HG03571 (cell line): ENCODE measurements around the gene NDUFB7.
"Not testable (repeated sequence)": the region's sequence is repeated elsewhere in the genome, so short reads cannot be mapped to it uniquely, and the experiment has no call there.

Experiments
- ATAC-seq: cut with Tn5 transposase; IDR thresholded peaks from one replicate; pipeline ENCODE4 v1.9.1; 2021; ENCODE audit not compliant: unreplicated experiment

Gene NDUFB7

DNA sequence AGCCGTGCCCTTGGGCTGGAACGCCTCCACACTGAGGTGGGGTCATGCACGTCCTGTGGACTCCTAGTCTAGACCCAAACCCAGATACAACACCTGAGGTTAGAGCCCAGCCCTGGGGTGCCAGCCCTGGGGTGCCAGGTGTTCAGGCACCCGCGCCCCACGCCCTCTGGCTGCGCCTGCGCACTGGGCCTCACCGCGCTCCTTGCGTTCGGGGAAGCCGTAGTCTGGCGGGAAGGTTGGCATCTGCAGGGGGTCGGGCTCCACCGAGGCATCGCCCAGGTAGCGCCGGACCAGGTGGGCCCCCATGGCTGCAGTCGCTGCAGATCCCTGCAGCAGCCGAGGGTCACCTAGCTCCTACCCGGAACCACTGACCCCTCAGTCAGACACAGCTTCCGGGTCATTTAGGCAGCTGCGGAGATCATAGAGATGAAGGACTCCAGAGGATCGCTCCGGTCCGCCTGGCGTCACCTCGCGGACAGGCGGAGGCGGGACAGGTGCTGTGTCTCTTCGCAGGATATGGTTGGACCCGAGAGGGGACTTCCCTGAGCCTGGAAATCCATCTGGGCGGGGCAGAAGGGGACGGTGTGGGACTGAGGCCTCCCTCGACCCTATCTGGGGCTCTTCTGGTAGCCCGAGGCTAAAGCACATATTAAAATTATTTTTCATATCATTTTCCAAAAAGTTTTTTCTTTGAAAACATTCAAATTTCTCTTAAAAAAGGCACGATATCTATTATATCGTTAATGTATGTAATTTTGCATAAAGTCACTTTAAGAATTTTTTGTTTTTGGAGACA is at the start of gene NDUFB7:
Gene NDUFB7, minus strand, starts transcription at position 372 of the 796 bp plus-strand sequence. Its CDS starts 66 bp downstream, at position 306.
- peak; percentile 85 for ATAC-seq

DNA sequence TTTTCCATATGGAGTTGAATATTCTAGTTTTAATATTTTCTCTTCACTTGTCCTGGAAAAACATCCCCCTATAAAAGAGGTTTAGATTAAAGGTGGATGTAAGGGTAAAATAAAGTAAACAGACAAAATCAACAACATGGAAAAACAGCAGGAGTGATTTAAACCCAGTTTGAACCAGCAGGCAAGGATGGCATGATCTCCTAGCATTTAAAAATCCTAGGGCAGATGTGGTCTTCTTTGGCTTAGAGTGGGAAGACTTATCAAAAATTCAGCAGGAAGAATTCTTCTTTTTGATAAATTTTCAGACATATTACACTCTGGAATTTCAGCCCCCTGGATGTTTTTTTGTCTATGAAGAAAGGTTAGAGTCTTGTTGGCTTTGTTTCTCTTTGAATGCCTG is 47.5 kb upstream of the NDUFB7 start:
- ATAC-seq: no peak

DNA sequence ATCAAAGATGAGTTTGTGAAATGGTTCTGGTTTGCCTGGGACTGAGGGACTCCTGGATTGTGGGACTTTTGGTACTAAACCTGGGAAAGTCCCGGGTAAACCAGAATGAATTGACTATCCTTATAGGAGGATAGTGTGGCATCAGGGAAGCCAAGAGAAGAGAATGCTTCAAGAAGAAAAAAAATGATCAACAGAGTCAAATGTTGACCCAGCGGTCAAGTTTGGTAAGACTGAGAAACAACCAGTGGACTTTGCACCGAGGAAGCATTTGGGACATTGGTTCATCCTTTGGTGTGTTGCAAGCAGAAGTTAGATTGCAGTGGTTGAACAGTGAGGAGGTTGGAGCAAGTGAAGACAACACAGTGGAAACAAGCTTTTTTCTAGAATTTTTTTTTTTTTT is 44.5 kb upstream of the NDUFB7 start:
- ATAC-seq: no peak

DNA sequence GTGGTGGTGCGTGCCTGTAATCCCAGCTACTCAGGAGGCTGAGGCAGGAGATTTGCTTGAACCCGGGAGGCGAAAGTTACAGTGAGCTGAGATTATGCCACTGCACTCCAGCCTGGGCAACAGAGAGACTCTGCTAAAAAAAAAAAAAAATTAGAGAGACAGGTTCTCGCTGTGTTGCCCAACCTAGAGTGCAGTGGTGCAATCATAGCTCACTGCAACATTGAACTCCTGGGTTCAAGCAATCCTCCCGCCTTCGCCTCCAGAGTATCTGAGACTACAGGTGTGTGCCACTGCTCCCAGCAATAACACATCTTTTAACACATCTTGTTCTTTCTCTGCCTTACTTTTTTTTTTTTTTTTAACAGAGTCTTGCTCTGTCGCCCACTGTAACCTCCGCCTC is 43.8 kb upstream of the NDUFB7 start:
- no peak for ATAC-seq

DNA sequence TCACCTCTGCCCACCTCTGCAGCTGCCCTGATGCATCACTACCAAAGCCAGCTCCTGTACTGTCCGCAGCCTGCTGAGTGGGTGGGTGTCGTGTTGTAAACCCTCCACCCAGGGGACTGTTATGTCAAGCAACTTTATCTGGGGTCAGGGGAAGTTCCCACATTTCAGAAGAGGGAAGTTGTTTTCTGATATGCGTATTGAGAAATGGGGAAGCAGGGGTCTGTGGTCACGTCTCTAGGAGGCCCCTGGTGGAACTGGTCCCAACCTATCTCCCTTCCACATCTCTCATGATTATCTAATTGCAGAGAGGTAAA is 42.2 kb upstream of the NDUFB7 start:
- ATAC-seq: no peak

DNA sequence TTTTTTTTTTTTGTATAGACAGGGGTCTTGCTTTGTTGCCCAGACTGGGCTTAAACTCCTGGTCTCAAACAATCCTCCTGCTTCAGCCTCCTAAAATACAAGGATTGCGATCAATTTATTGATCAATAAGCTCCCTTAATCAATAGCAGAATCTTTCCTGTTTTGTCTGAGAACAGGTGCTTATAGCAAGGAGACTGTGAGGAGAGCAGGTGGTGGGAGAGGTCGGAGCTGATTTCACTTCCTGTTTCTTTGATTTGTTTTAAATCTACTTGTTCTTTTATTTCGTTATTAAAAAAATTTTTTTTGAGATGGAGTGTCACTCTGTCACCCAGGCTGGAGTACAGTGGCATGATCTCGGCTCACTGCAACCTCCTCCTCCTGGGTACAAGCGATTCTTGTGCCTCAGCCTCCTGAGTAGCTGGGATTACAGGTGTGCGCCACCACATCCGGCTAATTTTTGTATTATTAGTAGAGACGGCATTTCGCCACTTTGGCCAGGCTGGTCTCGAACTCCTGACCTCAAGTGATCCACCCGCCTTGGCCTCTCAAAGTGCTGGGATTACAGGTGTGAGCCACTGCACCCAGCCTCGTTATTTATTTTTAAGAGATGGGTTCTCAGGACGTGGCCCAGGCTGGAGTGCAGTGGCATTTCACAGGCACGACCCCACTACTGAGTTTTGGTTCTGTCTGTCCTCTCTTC is 41.7 kb upstream of the NDUFB7 start:
- ATAC-seq: not testable (repeated sequence)

DNA sequence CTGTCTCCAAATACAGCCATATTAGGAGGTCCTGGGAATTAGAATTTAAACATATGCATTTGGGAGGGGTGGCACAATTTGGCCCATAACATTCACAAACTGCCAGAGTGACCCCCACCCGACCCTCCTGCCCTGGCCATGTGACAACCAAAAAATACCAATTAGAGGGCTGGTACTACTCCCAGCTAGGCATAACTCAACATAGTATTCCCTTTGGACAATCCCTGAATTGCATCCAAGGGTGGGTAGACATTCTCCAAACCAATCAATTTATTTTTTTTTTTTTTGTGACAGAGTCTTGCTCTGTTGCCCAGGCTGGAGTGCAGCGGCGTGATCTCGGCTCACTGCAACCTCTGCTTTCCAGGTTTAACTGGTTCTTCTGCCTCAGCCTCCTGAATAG is 40.8 kb upstream of the NDUFB7 start:
- no peak for ATAC-seq

DNA sequence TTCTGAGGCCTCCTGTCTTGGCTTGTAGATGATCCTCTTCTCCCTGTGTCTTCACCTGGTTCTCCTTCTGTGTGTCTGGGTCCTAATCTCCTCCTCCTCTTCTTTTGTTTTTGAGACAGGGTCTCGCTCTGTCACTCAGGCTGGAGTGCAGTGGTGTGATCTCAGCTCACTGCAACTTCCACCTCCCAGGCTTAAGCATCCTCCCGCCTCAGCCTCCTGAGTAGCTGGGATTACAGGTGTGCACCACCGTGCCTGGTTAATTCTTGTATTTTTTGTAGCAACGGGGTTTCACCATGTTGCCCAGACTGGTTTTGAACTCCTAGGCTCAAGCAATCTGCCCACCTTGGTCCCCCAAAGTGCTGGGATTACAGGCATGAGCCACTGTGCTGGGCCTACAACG is 40.4 kb upstream of the NDUFB7 start:
- ATAC-seq: not testable (repeated sequence)

DNA sequence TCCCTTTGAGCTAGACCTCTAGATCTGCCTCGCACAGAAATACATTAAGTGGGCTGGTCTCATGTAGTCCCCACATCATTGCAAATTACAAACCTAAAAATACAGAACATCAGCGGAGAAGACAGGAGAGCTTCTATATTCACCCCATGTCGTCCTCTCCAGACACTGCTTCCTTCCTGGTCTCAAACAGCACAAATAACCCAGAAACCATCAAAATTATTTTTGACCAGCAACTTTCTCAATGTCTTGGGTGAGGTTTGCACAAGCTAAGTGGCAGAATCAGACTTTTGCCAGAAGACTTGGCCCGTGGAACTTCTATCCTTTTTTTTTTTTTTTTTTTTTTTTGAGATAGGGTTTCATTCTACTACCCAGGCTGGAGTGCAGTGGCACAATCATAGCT is 39.2 kb upstream of the NDUFB7 start:
- no peak for ATAC-seq

DNA sequence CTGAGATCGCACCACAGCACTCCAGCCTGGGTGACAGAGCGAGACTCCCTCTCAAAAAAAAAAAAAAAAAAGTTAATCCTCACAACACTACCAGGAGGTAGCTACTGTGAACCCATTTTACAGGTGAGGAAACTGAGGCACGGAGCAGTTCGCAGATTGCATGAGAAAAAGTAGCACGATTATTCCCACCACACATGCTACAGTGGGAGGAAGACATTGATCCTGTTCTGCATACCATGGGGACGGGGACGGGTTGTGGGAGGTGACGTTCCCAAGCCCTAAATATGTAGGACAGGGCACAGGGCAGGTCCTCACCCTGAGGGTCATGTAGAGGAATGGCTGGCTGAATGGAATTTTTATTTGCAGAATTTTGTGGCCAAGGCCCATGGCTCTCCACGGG is 34.8 kb upstream of the NDUFB7 start:
- ATAC-seq: no peak

DNA sequence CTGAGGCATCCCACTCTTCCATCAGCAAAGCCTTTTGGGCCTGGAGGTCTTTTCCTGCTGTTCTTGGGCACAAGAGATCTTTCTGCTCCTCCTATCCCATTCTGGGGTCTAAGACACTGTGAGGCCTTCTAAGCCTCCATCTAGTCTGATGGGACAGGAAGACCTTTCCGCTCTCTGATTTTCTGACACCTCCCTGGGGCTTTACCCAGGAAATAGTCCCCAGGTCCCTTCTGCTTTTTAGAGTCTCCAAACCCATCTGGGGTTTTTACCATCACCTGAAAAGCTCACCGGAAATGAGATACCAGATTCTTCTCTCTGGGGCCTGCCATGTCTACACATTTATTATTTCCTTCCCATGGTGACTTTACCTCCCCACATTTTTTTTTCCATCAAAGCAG is 32.1 kb upstream of the NDUFB7 start:
- peak; percentile 71 for ATAC-seq

DNA sequence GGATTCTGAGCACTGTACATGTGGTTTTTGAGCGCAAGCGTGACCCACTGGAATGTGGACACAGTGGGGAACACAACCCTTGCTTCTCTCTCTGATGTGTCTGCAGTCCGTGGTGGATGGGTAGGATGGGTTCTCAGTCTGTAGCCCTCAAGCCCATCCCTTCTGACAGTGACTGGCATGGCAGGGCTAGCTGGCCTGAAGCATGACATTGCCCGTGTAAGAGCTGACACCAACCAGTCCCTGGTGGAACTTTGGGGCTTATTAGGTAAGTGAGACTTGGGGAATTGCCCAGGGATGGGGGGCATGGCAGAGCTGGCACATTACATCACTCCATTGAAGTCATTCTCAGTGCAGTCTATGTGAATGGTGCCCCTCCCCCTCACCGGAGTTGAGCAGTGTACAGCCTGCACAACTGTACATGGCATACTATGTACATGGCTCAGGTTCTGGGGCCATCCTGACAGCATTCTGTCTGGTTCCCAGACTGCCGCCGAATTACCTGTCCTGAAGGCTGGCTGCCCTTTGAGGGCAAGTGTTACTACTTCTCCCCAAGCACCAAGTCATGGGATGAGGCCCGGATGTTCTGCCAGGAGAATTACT is 27.8 kb upstream of the NDUFB7 start:
- no peak for ATAC-seq

DNA sequence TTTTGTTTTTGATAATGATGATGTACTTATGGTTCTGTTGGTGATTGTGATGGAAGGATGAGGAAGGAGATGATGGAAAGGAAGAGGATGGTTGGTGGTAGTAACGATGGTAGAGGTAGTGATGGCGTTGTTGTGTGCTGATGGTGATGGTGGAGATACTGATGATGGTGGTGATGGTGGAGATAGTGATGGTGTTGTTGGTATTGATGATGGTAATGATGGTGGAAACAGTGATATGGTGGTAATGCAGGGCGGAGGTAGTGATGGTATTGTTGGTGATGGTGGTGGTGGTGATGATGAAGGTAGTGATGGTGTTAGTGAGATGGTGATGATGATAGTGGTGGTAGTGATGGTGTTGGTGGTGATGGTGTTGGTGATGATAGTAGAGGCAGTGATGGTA is 23.7 kb upstream of the NDUFB7 start:
- no peak for ATAC-seq

DNA sequence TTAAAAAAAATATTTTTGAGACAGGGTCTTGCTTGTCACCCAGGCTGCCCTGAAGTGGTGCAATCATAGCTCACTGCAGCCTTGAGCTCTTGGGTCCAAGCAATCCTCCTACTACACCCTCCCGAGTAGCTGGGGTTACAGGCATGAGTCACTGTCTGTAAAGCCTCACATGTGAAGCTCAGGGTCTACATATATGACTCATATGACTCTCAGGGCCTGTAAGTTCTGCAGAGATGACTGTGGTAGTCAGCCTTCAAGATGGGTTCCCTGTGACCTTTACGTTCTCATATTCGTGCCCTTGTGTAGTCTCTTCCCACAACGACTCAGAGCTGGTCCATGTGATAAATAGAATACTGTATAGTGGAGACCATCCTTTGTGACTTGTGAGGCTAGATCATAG is 17.6 kb upstream of the NDUFB7 start:
- ATAC-seq: not testable (repeated sequence)

DNA sequence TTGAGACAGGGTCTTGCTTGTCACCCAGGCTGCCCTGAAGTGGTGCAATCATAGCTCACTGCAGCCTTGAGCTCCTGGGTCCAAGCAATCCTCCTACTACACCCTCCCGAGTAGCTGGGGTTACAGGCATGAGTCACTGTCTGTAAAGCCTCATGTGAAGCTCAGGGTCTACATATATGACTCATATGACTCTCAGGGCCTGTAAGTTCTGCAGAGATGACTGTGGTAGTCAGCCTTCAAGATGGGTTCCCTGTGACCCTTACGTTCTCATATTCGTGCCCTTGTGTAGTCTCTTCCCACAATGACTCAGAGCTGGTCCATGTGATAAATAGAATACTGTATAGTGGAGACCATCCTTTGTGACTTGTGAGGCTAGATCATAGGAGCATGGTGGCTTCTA is 13.3 kb upstream of the NDUFB7 start:
- ATAC-seq: peak; percentile 63

DNA sequence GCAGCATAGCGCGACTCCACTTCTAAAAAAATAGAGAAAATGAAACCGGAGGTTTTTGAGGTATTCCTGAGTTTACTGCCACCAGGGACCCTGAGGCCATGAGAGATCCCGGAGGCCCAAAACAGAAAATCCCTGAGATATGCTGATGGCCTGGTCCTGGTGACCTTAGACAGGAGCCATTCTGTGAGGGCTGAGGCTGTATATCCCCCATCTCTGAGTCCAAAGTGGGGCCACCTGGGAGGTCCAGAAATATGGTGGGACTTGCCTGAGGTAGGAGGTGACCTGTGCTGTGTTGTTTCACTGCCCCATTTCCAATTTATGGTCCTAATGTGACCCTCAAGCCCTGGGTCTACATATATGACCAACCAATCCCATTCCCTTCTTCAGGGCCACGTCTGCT is 12.5 kb upstream of the NDUFB7 start:
- not testable (repeated sequence) for ATAC-seq

DNA sequence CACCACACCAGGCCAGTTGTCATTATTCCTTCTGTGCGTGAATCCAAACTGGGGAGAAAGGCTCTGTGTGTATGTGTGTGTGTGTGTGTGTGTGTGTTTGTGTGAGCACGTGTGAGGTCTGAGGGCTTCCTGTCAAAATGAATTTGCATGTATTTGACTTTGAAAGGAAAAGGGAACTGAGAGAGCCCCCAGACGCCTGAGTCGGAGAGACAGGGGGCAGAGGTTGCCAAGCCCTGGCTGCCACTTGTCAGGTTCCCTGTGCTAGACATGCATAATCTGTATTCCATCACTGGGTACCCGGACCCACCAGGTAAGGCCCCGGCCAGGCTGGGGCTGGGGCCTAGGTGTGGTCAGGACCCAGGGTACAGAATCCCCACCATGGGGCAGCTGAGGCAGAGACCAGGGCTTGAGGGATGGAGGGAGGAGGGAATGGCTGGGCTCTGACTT is 11.1 kb upstream of the NDUFB7 start, which contains the start of gene CLEC17A:
Gene CLEC17A, plus strand, starts transcription at position 191 of the 447 bp plus-strand sequence. Its CDS starts 77 bp downstream, at position 268.
- ATAC-seq: no peak

DNA sequence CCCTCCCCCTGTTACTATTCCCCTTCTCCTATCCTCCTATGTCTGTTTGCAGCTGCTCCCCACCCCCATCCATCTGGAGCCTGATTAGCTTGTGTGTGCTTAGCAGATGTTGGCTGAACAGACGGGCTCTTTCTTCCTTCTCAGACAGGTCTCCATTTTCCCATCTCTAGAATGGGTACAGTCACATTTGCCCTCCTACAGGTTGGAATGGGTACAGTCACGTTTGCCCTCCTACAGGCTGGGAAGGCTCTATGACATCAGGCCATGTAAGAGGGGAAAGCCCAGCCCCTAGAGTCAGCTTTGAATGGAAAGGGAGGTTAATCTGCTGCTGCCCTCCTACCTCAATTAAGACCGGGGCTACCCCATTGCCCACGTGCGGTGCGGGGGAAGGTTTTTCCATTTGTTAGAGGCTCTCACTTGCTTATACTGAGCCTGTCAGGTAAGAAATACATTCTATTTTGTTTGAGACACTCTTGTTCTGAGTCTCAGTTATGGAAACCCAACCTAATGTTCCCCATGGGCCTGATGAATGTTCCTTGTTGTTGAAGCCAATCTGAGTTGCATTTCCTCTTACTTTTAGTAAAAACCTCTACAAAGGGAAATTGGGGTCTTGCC is 8.9 kb upstream of the NDUFB7 start:
- no peak for ATAC-seq

DNA sequence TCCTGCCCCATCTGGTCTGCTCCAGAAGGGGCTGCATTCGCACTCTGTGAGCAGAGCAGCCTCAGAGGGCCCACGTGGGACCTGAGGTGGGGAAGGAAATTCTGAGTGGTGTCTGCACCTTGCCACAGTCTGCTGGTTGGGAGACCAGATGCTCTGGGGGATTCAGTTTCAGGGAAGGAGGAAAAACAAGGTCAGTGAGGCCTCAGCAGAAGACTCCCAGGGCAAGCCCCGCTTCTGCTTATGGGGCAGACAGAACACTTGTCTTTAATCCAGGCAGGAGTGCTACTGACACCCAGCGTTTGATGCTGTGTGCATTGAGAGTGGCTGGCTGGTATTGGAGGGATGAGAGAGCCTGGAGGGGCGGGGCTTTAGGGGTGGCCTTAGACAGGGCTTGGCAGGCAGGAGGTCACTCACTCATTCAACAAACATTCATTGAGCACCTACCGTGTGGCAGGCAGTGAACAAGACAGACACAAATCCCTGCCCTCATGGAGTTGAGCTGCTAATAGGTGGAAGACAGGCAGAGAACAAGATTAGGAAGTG is 6.1 kb upstream of the NDUFB7 start:
- ATAC-seq: no peak

DNA sequence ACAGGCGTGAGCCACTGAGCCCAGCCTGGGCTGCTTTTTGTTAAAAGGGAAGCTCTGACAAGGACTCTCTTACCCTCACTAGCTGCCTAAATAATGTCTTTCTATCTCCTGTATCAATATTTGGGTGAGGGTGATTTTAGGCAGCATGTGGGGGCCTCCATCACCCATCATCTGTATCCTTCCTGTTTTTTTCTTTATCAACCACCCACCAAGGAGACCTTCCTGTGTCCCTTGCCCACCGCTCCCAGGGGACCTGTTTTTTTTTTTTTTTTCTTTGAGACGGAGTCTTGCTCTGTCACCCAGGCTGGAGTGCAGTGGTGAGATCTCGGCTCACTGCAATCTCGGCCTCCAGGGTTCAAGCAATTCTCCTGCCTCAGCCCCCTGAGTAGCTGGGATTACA is 5.4 kb upstream of the NDUFB7 start:
- no peak for ATAC-seq

DNA sequence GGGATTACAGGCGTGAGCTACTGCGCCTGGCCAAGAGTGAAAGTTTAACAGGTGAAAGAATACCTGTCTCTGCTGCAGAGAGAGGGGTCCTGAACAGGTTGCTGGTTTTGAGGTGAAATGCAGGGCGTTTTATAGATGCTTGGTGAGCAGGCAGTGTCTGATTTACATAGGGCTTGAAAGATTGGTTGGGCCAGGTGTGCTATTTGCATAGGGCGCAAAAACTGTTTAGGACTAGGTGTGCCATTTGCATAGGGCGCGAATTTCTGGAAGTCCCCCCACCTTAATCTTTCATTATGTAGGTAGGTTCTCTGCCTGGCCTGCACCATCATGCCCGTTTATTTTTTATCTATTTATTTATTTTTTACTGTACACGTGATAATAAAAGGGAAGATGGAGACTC is 4.5 kb upstream of the NDUFB7 start:
- ATAC-seq: no peak
